Measurements from ENCODE around the gene MYBBP1A. TPM values are rescaled to one million over a fixed set of nuclear protein-coding genes. Genes with fewer than 3 reads are reported as not detected.

MYBBP1A gene
- polyA plus RNA-seq, 3 donors: 4.2 to 22.3 (median 5.3) TPM

GRCh38 chr17:4587803-4588202, 32.6 kb upstream of the MYBBP1A start:
- Histone ChIP-seq H3K27ac (ENCODE audit: low read depth in 1 of 2, low read length in 2 of 2) (no peak overlapping the region), H3K4me1 (ENCODE audit: control insufficient read depth in 1 of 2, insufficient read depth in 2 of 2, low read length in 2 of 2) (peaks cover 5 to 10% of the 10 kb centered on the region in 2 donors), H2AFZ (ENCODE audit: insufficient read depth, low read depth, low read length, poor library complexity, severe bottlenecking) (no peak overlapping the region), H3K9me3 (replicated peaks in 1 of 2; ENCODE audit: control insufficient read depth in 1 of 2, insufficient read depth in 1 of 2, low read length in 2 of 2) (peaks cover 0 to 10% of the 10 kb centered on the region in 2 donors), H4K20me1 (ENCODE audit: insufficient read depth, low read length) (no peaks in the 10 kb centered on the region), H3K4me2 (replicated peaks; ENCODE audit: extremely low read depth, low read length, poor library complexity, severe bottlenecking) (no peak overlapping the region), H3K4me3 (replicated peaks in 1 of 3; ENCODE audit: low read depth in 2 of 3, low read length in 3 of 3) (no peak overlapping the region), H3K9ac (ENCODE audit: insufficient read depth, low read length, poor library complexity, severe bottlenecking) (no peak overlapping the region), H3K27me3 (ENCODE audit: control insufficient read depth in 2 of 2, insufficient read depth in 2 of 2, low read length in 2 of 2) (peaks cover 17 to 42% of the 10 kb centered on the region in 2 donors), H3K79me2 (ENCODE audit: insufficient read depth, low read length) (no peaks in the 10 kb centered on the region), H3K36me3 (replicated peaks in 1 of 2; ENCODE audit: control insufficient read depth in 1 of 2, insufficient read depth in 2 of 2, low read length in 2 of 2) (no peaks in the 10 kb centered on the region)
- 54% methylated on average over 4 of the region's 9 CpGs for WGBS (ENCODE audit: insufficient coverage)
- H3K27ac Mint-ChIP-seq: no peak overlapping the region
- peaks cover 0 to 1% of the 10 kb centered on the region in 2 donors for H3K36me3 Mint-ChIP-seq
- H3K9me3 Mint-ChIP-seq: peaks cover 0 to 7% (median 3%) of the 10 kb centered on the region in 7 donors
- H3K4me3 Mint-ChIP-seq: no peak overlapping the region
- DNase-seq: no peak
- TF ChIP-seq CTCF (IDR thresholded peaks at IDR 0.05): no peak
- intact Hi-C loops (cut with micrococcal nuclease): no loop called here
- peaks cover 3% of the 10 kb centered on the region for H3K4me1 Mint-ChIP-seq
- H3K27me3 Mint-ChIP-seq (ENCODE audit: low read depth in 3 of 3): peaks cover 46 to 58% (median 47%) of the 10 kb centered on the region in 3 donors

GRCh38 chr17:4587195-4587594, 32.0 kb upstream of the MYBBP1A start:
- H3K9me3 Mint-ChIP-seq: peaks cover 0 to 7% (median 3%) of the 10 kb centered on the region in 7 donors
- peaks cover 19 to 46% of the 10 kb centered on the region in 2 donors for H3K27me3 ChIP-seq (ENCODE audit: control insufficient read depth in 2 of 2, insufficient read depth in 2 of 2, low read length in 2 of 2)
- intact Hi-C loops (cut with micrococcal nuclease): no loop called here
- no peak overlapping the region for H3K9ac ChIP-seq (ENCODE audit: insufficient read depth, low read length, poor library complexity, severe bottlenecking)
- peaks cover 0 to 1% of the 10 kb centered on the region in 2 donors for H3K36me3 Mint-ChIP-seq
- peaks cover 5 to 10% of the 10 kb centered on the region in 2 donors for H3K4me1 ChIP-seq (ENCODE audit: control insufficient read depth in 1 of 2, insufficient read depth in 2 of 2, low read length in 2 of 2)
- WGBS (ENCODE audit: insufficient coverage): 93% methylated on average over 6 of the region's 7 CpGs
- peaks cover 45 to 64% (median 52%) of the 10 kb centered on the region in 3 donors for H3K27me3 Mint-ChIP-seq (ENCODE audit: low read depth in 3 of 3)
- no peaks in the 10 kb centered on the region for H3K36me3 ChIP-seq (replicated peaks in 1 of 2; ENCODE audit: control insufficient read depth in 1 of 2, insufficient read depth in 2 of 2, low read length in 2 of 2)
- H3K4me3 ChIP-seq (replicated peaks in 1 of 3; ENCODE audit: low read depth in 2 of 3, low read length in 3 of 3): no peak overlapping the region
- H2AFZ ChIP-seq (ENCODE audit: insufficient read depth, low read depth, low read length, poor library complexity, severe bottlenecking): no peak overlapping the region
- peaks cover 3% of the 10 kb centered on the region for H3K4me1 Mint-ChIP-seq
- no peak for TF ChIP-seq CTCF (IDR thresholded peaks at IDR 0.05)
- no peak overlapping the region for H3K27ac Mint-ChIP-seq
- H3K4me3 Mint-ChIP-seq: no peak overlapping the region
- DNase-seq: no peak
- H4K20me1 ChIP-seq (ENCODE audit: insufficient read depth, low read length): no peaks in the 10 kb centered on the region
- H3K27ac ChIP-seq (ENCODE audit: low read depth in 1 of 2, low read length in 2 of 2): no peak overlapping the region
- no peaks in the 10 kb centered on the region for H3K79me2 ChIP-seq (ENCODE audit: insufficient read depth, low read length)
- H3K4me2 ChIP-seq (replicated peaks; ENCODE audit: extremely low read depth, low read length, poor library complexity, severe bottlenecking): no peak overlapping the region
- H3K9me3 ChIP-seq (replicated peaks in 1 of 2; ENCODE audit: control insufficient read depth in 1 of 2, insufficient read depth in 1 of 2, low read length in 2 of 2): peaks cover 0 to 10% of the 10 kb centered on the region in 2 donors
